Central memory CD4-positive, alpha-beta T cell (primary cell): Measurements from ENCODE around the gene PIWIL4.

Experiments
- DNase-seq: peaks from one replicate; pipeline ENCODE4 v3.0.0; 2022

PIWIL4 gene

DNA sequence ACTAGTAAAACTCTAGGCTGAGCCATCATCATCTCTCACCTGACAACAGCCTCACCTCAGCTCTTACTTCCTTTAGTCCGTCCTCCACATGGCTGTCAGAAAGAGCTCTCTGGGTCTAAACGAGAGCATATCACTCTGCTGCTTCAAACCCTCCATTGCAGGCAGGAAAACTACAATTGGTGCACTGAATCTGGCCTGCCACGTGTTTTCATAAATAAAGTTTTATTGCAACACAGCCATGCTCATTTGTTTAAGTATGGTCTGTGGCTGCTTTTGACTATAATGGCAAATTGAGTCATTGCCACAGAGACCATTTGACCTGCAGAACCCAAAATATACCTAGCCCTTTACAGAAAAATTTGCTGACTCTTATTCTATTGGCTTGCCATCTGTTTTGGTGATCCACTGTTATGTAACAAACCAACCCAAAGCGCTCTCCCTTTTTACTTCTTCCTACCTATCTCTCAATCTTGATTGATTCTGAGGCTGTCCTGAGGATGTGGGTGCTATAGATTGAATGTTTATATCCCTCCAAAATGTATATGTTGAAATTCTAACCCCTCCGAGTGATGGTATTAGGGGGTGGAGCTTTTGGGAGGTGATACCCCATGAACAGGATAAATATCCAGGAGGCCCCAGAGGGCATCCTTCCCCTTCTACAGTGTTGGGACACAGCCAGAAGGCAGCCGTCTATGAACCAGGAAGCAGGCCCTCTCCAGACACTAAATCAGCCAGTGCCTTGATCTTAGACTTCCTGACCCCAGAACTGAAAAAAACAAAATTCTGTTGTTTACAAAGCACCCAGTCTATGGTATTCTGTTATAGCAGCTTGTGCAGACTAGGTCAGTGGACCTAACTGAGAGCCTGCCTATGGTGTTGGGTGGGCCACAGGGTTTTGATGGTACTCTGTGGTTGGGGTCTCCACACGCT lies 99.9 kb downstream of the PIWIL4 start:
- DNase-seq = no peak

DNA sequence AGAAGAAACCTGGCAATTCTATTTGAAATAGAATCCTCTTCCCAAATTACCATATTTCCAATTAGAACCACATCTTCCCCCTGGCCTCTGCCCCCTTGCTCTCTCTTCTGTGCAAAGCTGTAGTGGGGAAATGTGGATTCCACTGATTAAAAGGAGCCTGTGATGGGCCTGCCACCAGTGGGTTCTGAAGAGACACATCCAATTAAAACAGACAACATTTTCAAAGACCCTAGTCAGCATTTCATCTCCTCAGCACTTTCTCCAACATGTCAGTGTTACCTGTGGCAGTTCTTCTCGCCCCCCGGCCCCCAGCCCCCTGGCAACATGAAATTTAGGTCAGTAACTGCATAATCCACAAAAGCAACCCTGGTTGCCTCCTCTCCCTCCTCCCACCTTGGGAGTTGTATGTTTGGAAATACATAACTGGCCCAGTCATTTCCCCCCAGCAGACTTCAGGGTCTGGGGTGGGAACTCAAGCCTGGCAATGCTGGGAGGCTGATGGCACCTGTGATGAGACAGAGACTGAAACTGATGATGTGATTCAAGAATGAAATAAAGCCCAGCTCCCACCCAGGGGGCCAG lies 101.1 kb downstream of the PIWIL4 start:
- no peak for DNase-seq

DNA sequence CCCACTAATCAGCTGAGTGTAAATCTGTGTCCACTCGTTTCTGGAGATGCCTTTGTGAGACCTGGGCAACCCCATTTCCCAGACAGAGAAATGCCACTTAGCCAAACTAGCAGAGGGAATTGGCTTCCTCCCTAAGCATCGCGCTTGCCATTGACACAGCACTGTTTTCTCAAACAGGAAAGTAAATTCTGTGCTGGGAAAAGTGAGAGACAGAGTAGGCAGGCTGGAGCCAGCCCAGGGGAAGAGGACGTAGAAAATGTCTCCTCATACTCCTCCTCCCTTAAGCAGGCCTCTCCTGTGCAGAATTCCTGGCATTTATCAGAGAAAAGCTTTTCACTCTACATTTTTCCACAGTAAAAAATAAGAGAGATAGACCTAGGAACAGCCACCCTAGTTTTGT lies 101.9 kb downstream of the PIWIL4 start:
- no peak for DNase-seq
